GM12872 (cell line): ENCODE data around the gene RPL22.

Source experiments
- TF ChIP-seq, protein P1 (sequence below): IDR thresholded peaks from 3 replicates; pipeline ENCODE4 v1.5.1; 2011; ENCODE audit warnings: low read depth, mild to moderate bottlenecking, low read length, moderate library complexity; ENCODE audit not compliant: insufficient read depth

Gene RPL22

DNA sequence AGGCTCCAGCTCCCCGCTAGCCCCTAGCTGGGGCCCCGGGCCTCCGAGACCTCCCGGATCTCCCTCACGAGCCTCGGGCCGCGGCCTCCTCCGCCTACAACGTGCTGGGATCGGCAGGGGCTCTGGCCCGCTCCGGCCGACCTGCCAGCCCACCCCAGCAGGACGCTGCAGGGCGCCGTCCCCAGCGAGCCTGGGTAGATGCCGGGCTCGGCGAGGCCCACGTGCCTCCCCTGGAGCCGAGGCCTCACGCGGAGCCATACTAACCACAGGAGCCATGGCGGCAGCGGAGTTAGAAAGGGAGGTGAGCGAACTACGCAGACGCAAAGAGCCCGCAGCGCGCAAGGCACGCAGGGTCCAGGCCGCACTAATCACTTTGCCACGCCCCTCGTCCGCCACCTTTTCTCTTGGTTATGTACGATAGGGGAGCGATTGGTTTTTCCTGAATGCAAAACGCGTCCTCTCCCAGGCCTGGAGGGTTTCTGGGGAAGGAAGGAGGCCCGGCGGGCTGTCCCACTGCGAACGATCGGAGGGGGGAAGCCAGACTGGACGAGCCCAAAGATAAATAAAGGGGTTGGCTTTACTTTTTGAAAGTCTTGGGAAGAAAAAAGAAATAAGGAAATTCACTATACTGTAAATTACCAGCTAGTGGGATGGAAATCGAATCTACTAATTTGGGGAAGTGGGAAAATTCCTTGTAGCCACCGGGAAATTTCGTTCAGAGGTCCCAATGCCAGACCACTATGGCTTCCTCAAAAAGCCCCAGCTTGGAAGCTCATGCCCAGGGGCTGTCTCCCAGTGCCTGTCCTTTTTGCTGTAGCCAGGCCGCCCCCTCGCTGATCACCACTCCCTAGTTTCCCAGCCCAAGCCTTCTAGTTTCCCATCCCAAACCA lies at the start of gene RPL22:
Gene RPL22 (minus strand): TSS at position 298 of the 890 bp plus-strand sequence. CDS start 22 bp downstream, at position 276.
- TF ChIP-seq, protein P1, sequence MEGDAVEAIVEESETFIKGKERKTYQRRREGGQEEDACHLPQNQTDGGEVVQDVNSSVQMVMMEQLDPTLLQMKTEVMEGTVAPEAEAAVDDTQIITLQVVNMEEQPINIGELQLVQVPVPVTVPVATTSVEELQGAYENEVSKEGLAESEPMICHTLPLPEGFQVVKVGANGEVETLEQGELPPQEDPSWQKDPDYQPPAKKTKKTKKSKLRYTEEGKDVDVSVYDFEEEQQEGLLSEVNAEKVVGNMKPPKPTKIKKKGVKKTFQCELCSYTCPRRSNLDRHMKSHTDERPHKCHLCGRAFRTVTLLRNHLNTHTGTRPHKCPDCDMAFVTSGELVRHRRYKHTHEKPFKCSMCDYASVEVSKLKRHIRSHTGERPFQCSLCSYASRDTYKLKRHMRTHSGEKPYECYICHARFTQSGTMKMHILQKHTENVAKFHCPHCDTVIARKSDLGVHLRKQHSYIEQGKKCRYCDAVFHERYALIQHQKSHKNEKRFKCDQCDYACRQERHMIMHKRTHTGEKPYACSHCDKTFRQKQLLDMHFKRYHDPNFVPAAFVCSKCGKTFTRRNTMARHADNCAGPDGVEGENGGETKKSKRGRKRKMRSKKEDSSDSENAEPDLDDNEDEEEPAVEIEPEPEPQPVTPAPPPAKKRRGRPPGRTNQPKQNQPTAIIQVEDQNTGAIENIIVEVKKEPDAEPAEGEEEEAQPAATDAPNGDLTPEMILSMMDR: no peak

DNA sequence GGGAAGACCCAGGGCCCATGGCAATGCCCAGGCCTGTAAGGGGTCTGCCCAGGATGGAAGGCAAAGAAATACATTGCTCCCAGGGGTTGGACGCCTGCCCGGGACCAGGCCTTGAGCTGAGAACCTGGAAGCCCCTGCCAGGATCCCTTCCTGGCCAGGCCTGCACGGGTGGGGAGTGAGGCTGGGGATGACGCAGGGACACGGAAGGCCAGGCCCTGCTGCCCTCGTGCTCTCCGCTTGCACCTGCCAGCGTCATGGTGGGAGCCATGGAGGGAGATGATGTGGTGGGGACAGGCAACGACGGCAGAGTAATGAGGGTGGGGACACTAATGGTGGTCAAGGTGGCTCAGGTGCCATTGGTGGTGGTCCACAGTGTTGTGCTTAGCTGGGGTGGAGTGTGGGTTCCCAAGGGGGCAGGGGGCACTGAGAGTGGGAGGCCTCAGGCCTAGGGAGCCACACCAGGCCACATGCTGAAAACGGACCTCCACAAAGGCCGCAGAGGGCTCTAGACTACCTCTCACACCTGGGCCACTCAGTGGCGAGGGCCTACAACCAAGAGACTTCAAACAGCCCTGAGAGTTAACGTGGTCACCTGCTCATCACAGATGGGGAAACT lies 48.9 kb upstream of the RPL22 start:
- TF ChIP-seq, protein P1: no peak

DNA sequence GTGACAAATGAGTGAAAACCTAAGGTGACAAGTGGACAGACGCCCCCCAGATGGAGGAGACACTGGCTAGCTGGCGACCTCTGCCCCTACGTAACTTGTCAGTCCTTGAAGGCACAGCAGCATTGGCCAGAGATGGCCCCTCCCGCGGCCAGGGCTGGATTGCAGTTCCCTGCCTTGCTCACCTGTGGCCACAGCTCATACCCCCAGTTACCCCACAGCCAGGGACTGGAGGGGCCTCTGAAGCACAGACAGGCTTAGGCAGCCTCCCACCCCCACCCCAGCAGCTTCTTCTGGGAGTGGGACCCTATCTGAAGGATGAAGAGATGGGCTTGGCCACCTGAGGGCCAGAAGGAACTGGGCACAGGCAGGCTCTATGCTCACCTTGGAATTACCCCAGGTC lies 48.3 kb upstream of the RPL22 start:
- TF ChIP-seq, protein P1: no peak

DNA sequence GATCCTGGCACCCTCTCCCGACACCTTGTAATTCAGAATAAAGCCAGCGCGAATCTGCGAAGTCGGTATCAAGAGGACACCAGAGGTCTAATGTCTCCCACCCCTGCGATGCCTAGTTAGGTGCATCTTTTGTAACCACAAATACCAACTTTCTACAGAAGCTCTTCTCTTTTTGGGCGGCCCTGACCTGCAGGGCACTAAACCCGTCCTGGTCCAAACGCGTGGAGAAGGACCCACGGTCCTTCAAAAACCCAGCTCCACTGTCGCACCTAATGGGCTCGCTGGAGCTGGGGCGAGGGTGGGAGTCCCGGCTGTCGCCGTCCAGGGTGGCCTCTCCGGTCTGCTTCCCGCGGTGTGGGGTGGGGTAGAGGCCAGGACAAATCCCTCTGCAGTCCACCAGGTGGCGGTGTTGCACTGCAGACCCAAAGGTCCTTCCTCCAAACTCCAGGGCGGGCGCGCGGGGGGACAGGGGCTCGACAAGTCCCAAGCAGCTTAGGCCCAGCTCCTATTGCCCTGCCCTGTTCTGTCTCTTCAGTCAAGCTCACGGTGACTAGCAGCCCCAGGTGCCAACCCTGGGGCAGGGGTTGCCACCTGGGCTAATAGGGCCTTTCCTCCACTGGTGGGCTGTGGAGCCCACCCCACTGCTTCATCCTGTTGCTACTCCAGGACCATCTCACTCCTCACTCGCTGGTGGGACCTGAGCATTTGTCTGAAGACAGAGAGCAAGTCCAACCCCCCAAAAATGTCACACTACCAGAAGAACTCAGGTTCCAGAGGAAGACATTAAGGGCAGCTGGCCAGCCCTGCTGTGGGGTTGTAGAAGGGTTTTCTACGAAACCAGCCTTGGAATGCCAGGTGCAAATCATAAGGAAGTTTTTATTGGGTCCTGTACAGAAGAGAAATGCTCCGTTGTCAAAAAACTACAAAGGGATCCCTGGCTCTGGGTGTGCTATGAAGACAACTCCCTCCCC lies 47.4 kb upstream of the RPL22 start:
- TF ChIP-seq, protein P1: peak; percentile 92

DNA sequence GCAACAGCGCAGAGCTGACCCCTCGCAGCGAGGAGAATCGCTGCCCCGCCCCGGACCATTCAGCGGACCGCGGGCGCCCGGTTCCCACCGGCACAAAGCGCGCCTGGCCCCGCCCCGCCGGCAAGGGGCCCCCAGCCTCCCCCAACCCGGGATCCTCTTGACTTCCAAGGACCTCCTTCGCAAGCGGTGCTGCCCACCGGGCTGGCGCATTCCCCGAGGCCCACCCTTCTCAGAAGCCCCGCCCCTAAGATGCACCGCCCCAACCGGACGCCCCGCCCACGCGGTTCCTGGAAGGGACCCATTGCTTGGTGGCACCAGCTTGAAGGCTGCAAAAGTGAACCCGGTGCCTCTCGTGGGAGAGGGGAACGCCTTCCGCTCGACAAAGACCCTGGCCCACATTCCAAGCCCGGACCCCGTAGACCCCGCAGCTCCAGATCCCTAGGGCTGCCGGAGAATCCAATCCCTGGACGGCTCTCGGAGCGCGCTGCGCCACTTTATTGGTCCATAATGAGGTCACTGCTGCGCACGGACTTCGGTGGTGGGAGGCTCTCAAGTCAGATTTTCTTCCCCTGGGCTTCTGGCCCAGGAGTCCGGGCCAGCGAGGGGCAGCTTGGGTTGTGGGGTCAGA lies 46.6 kb upstream of the RPL22 start:
- TF ChIP-seq, protein P1: no peak

DNA sequence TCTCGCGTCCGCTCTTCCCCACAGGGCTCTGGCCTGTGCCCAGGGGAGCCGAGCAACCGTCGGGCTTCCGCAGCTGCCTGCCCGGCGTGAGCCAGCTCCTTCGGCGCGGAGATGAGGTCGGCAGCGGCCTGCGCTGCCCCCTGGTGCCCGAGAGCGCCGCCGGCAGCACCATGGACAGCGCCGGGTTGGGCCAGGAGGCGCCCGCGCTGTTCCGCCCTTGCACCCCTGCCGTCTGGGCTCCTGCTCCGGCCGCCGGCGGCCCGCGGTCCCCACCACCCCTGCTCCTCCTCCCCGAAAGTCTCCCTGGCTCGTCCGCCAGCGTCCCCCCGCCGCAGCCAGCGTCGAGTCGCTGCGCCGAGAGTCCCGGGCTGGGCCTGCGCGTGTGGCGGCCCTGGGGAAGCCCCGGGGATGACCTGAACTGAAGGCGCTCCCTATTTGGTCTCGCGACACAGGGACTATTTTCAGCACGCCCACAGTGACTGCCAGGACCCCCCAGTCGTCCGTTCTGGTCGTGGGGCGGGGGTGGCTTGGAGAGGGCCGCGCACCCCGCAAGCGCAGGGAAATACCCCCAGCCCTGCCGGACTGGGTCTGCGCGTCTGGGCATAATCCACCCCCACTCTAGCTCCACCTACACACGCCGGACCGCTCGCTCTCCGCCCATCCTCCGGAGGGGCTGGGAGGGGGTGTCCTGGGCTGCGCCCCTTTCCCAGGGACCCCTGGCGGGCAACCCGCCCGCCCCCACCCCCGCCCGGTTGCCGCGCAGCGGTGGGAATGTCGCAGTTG lies 45.9 kb upstream of the RPL22 start:
- TF ChIP-seq, protein P1: peak; percentile 88
